Cardiac atrium fibroblast (primary cell): ENCODE data around the gene RPS3A. TPM values are rescaled to one million over a fixed set of nuclear protein-coding genes. Genes with fewer than 3 reads are reported as not detected.

ENCODE experiments used
- total RNA-seq: library from RNA; depleted of rRNA; stranded (reverse); fragments of >200 nt; gene quantifications from 2 replicates; pipeline ENCODE4 v1.2.3, GENCODE V29; 2015

The RPS3A gene
- total RNA-seq = 2,790 and 3,613 TPM in 2 replicates

GRCh38 chr4:151099229-151099975 is at the start of gene RPS3A:
TSS of gene RPS3A (plus strand) at chr4:151099628. CDS start at chr4:151099653, 25 bp downstream.

Other genes with a start within 250 kb of the RPS3A start
- gene LRBA, start 84.3 kb upstream of the RPS3A start, total RNA-seq = 12.3 and 12.8 TPM in 2 replicates
- gene PRSS48, start 177.5 kb downstream of the RPS3A start, total RNA-seq = not detected in 2 replicates
- gene SH3D19, start 226.0 kb downstream of the RPS3A start, total RNA-seq = 103 and 145 TPM in 2 replicates